ENCODE data around the gene CRYGA.
"Not testable (repeated sequence)": the region's sequence is repeated elsewhere in the genome, so short reads cannot be mapped to it uniquely, and the experiment has no call there.

Gene CRYGA

DNA sequence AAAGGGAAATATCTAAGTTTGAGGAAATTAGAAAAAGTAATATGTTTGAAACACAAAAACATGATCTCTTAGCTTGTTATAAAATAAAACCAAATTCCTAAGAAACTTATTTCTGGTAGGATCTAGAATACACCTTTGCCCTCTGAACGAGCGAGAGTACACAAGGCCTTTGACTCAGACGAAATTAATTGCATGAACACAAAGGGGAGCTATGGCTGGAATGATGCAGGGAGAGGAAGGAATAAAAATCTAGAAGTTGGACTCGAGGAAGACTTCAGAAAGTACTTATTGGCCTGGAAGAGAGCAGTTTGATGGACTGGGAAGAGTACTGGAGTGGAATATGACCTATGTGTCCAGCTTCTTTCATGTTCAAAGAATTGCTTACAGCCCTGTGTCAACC lies 38.1 kb downstream of the CRYGA start:
- no peak for DNase-seq (ENCODE audit: low read depth)

DNA sequence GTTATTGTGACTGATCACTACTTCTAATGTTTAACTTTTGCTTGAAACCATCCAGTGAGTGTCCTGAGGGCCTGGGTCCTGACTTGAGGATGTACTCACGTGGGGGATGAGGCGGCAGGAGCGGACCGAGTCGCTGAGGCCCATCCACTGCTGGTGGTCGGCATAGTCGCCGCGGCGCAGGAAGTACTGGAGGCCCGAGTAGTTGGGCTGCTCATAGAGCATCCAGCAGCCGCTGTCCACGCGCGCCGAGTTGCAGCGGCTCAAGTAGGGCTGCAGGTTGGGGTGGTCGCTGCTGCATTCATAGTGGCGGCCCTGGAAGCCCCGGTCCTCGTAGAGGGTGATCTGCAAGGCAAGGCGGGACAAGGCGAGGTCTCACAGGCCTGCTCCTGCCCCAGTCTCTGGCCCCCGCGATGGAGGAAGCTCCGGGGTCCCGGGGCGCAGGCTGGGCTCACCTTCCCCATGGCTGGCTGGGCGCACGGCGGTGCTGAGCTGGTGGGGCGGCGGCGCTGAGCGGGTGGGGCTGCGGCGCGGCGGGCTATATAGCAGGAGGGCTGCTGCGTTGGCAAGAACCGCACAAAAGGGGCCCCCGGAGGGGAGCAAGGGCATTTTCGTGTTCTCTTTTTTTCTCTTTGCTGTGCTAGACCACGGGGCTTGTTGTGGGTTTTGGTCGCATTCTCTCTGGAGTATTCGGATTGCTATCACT lies 39.2 kb downstream of the CRYGA start, which contains the start of gene CRYGD:
TSS of gene CRYGD (minus strand) at position 512 of the 703 bp plus-strand sequence. CDS start at position 461, 51 bp downstream.
- DNase-seq (ENCODE audit: low read depth) = not testable (repeated sequence)

DNA sequence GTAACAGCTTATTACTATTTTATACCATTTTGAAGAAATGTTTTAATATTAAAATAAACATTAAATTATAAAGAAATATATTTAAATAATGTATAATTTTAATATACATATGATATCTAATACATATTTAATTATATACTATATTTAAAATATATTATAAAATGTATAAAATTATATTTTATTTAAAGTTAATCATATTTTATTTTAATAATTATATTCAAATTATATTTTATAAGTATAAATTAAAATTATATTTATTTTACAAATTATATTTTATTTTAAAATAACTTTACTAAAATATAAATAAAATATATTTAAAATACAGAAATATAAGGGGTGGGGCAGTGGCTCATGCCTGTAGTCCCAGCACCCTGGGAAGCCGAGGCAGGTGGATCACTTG lies 41.1 kb downstream of the CRYGA start:
- DNase-seq (ENCODE audit: low read depth) = no peak

DNA sequence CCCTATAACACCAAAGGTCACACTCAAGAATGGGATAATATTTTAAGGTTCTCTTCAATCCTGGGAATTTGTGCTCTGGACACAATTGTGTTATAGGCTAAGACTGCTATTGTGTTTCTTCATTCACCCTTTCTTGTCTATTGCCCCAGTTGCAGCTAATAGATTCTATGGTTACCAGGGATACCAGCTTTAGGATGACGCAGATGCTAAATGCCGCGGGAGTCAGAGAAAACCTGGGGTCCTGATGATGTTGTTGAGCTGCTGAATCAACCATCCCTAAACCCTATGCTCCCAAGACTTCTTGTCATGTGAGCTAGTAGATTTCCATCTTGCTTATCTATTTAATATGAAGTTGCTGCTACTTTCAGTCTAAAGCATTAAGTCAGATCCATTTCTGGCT lies 44.5 kb downstream of the CRYGA start:
- DNase-seq (ENCODE audit: low read depth) = no peak

DNA sequence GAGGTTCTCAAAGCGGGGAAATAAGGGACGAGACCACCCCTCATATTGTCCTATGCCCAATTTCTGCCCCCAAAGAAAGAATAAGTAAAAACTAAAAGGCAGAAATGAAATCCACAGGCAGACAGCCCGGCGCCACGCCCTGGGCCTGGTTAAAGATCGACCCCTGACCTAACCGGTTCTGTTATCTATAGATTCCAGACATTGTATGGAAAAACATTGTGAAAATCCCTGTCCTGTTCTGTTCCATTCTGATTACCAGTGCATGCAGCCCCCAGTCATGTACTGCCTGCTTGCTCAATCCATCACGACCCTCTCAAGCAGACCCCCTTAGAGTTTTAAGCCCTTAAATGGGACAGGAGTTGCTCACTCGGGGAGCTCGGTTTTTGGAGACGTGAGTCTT lies 46.0 kb downstream of the CRYGA start:
- not testable (repeated sequence) for DNase-seq (ENCODE audit: low read depth)

DNA sequence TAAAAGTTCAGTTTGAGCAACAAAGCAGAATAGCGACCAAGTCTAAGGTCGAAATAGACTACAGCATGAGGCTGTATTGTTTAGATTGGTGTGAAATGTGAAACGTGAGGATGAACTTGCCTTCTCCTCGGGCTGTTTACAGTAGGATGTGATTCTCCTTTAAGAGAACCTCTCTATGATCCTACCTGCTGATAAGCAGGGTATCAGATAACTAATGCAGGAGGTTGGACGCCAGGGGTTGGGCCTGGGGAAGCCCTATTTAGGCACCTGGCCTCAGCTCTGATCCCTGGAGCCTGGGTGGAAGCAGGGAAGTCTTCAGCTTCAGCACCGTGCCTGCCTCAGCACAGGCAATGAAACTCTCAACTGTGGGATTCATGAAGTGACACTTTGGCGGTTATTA lies 50.4 kb downstream of the CRYGA start:
- DNase-seq (ENCODE audit: low read depth) = no peak

DNA sequence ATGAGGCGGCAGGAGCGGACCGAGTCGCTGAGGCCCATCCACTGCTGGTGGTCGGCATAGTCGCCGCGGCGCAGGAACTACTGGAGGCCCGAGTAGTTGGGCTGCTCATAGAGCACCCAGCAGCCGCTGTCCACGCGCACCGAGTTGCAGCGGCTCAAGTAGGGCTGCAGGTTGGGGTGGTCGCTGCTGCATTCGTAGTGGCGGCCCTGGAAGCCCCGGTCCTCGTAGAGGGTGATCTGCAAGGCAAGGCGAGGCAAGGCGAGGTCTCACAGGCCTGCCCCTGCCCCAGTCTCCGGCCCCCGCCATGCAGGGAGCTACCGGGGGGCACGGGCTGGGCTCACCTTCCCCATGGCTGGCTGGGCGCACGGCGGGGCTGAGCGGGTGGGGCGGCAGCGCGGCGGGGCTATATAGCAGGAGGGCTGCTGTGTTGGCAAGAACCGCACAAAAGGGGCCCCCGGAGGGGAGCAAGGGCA lies 51.1 kb downstream of the CRYGA start:
- not testable (repeated sequence) for DNase-seq (ENCODE audit: low read depth)

Data from EH (cell line).